ENCODE data around the gene S100A4.
"Not testable (repeated sequence)": the region's sequence is repeated elsewhere in the genome, so short reads cannot be mapped to it uniquely, and the experiment has no call there.

Gene S100A4

GRCh38 chr1:153533689-153534201 lies 11.9 kb downstream of the S100A4 start:
- DNase-seq (ENCODE audit: low spot score), result peak; percentile 82

GRCh38 chr1:153532769-153533599 lies 12.6 kb downstream of the S100A4 start:
- DNase-seq (ENCODE audit: low spot score), result peak; percentile 60

- DNase-seq (ENCODE audit: low spot score), result no peak
Measured at GRCh38 chr1:153532181-153532580, 13.4 kb downstream of the S100A4 start.

GRCh38 chr1:153531638-153532037 lies 14.0 kb downstream of the S100A4 start:
- no peak for DNase-seq (ENCODE audit: low spot score)

- DNase-seq (ENCODE audit: low spot score), result no peak
Measured at GRCh38 chr1:153527683-153528040, 17.9 kb downstream of the S100A4 start.

GRCh38 chr1:153527023-153527682 lies 18.5 kb downstream of the S100A4 start:
- DNase-seq (ENCODE audit: low spot score), result no peak

- peak; percentile 57 for DNase-seq (ENCODE audit: low spot score)
Measured at GRCh38 chr1:153526132-153526543, 19.5 kb downstream of the S100A4 start.

GRCh38 chr1:153525088-153525728 lies 20.4 kb downstream of the S100A4 start:
- DNase-seq (ENCODE audit: low spot score), result no peak

GRCh38 chr1:153522353-153523048 lies 23.1 kb downstream of the S100A4 start:
- not testable (repeated sequence) for DNase-seq (ENCODE audit: low spot score)

GRCh38 chr1:153521808-153522207 lies 23.8 kb downstream of the S100A4 start:
- not testable (repeated sequence) for DNase-seq (ENCODE audit: low spot score)

GRCh38 chr1:153520818-153521476 lies 24.7 kb downstream of the S100A4 start:
- no peak for DNase-seq (ENCODE audit: low spot score)

GRCh38 chr1:153520137-153520691 lies 25.4 kb downstream of the S100A4 start:
- DNase-seq (ENCODE audit: low spot score), result peak; percentile 46

- DNase-seq (ENCODE audit: low spot score), result no peak
Measured at GRCh38 chr1:153519242-153519641, 26.4 kb downstream of the S100A4 start.

- peak; percentile 93 for DNase-seq (ENCODE audit: low spot score)
Measured at GRCh38 chr1:153515504-153516394, 29.9 kb downstream of the S100A4 start.

GRCh38 chr1:153513666-153514065 lies 31.9 kb downstream of the S100A4 start:
- no peak for DNase-seq (ENCODE audit: low spot score)

GRCh38 chr1:153513023-153513422 lies 32.6 kb downstream of the S100A4 start:
- DNase-seq (ENCODE audit: low spot score), result no peak

- peak; percentile 89 for DNase-seq (ENCODE audit: low spot score)
Measured at GRCh38 chr1:153510984-153511410, 34.6 kb downstream of the S100A4 start.

- DNase-seq (ENCODE audit: low spot score), result no peak
Measured at GRCh38 chr1:153509729-153510354, 35.8 kb downstream of the S100A4 start.

- no peak for DNase-seq (ENCODE audit: low spot score)
Measured at GRCh38 chr1:153509036-153509435, 36.6 kb downstream of the S100A4 start.

All from LoVo (cell line).